ENCODE data around the gene ADAM12.

Gene ADAM12

DNA sequence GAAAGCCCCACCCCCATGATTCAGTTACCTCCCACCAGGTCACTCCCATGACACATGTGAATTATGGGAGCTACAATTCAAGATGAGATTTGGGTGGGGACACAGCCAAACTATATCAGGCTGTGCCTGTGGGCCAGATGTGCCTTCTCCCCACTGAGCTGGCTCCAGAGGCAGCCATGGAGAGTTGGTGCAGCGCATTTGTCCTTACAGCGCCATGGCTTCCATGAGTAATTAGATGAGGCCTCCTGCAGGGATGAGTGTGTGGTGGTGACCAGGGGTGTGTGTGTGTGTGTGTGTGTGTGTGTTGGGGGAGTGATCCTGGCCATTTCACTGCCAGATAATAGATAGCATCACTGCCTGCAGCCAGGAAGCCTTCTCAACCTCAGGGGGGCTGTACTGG, 397.3 kb downstream of the ADAM12 start:
- DNase-seq (ENCODE audit: extremely low spot score): no peak
- ChIA-PET CTCF (no interaction called here), POLR2A (no interaction called here)
- TF ChIP-seq, protein P1, sequence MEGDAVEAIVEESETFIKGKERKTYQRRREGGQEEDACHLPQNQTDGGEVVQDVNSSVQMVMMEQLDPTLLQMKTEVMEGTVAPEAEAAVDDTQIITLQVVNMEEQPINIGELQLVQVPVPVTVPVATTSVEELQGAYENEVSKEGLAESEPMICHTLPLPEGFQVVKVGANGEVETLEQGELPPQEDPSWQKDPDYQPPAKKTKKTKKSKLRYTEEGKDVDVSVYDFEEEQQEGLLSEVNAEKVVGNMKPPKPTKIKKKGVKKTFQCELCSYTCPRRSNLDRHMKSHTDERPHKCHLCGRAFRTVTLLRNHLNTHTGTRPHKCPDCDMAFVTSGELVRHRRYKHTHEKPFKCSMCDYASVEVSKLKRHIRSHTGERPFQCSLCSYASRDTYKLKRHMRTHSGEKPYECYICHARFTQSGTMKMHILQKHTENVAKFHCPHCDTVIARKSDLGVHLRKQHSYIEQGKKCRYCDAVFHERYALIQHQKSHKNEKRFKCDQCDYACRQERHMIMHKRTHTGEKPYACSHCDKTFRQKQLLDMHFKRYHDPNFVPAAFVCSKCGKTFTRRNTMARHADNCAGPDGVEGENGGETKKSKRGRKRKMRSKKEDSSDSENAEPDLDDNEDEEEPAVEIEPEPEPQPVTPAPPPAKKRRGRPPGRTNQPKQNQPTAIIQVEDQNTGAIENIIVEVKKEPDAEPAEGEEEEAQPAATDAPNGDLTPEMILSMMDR (IDR thresholded peaks at IDR 0.05; ENCODE audit: control extremely low read depth, extremely low read depth, low read depth, missing control alignments): no peak

DNA sequence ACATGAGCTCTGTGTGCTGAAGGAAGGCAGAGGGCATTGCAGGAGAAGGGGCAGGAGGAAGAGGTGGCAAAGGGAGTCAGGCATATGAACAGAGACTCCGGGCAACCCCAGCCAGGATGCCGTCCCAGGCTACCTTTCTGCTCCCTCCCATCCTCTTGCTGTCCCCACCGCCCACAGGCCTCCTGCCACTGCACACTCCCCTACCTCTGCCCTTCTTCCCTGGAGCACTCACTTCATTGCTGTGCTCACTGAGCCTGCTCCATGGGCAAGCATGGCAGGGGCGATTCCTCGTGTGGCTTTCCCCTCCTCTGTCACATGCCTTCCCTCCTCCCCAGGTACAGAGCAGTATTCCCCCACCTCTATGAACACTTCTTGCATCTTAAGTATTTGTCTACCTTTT, 398.5 kb downstream of the ADAM12 start:
- CTCF ChIA-PET: interaction anchor here (1.3 kb wide), 1 partner anchor 9 kb away, joined by 4 read pairs; no protein-coding TSS in a partner anchor
- no peak for DNase-seq (ENCODE audit: extremely low spot score)
- TF ChIP-seq, protein P1 (IDR thresholded peaks at IDR 0.05; ENCODE audit: control extremely low read depth, extremely low read depth, low read depth, missing control alignments): no peak
- POLR2A ChIA-PET: no interaction called here

DNA sequence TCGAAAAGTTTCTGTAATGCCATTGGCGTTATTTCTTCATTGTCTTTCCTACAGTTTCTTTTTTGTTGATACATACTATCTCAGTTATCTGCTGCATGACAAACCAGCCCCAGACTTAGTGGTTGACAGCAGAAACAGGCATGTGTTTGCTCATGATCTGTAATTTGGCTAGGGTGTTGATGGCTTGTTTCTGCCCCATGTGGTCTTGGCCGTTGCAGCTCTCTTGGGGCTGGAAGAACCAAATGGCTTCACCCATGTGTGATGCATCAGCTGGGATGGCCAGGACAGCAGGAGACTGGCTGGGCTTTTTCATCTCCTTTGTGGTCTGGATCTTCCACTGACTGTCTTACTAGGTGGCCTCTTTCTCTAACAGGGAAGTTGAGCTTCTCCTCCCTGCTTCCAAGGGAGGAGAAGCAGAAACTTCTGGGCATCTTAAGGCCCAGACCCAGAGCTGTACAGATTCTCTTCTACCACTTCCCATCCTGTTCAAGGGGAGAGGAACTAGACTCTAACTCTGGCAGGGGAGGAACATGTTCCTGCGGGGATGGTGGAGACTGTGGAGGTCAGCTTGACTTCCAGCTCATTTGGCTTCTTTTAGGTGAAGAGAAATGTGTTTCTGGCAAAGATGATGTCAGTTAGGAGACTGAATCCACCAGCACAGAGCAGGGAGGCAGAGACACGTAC, 402.6 kb downstream of the ADAM12 start:
- TF ChIP-seq, protein P1 (IDR thresholded peaks at IDR 0.05; ENCODE audit: control extremely low read depth, extremely low read depth, low read depth, missing control alignments): no peak
- ChIA-PET CTCF (interaction anchor here (0.7 to 1.7 kb wide), 5 partner anchors 8 to 518 kb away, joined by 3 to 7 read pairs (median 3); no protein-coding TSS in a partner anchor), POLR2A (no interaction called here)

DNA sequence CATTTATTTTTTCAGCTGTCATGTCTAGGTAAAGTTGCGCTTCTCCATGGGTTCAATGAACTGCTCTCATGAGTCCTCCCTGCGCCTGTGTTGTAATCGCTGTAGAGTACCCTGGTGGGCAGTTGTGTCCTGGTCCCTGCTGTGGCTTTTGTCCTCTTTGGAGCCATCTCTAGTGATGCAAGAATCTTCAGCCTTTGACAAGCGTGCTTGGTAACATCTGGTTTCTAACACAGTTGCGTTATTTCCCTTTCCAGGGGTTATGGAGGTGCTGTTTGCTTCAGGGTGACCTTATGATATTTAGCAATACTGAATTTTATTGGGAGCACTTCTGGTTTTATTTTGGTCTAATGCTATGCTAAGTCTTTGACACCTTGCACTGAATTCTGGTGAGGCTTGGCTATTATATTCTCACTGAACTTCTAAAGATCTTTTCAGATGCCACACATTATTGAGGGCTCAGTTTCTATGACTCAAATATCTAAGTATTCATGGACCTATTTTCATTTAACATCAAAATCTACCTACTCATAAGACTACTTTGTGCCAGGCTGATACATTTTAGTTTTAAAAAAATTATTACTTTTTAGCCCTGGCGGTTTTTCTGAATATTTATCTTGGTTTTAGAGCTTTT, 403.3 kb downstream of the ADAM12 start:
- ChIA-PET CTCF (interaction anchor here (0.8 to 2.5 kb wide), 6 partner anchors 9 to 519 kb away, joined by 3 to 7 read pairs (median 4); no protein-coding TSS in a partner anchor), POLR2A (no interaction called here)
- DNase-seq (ENCODE audit: extremely low spot score): no peak
- TF ChIP-seq, protein P1 (IDR thresholded peaks at IDR 0.05; ENCODE audit: control extremely low read depth, extremely low read depth, low read depth, missing control alignments): no peak

More for the DNA sequence above, 402.6 kb downstream of the ADAM12 start:
- DNase-seq (ENCODE audit: extremely low spot score): no peak

DNA sequence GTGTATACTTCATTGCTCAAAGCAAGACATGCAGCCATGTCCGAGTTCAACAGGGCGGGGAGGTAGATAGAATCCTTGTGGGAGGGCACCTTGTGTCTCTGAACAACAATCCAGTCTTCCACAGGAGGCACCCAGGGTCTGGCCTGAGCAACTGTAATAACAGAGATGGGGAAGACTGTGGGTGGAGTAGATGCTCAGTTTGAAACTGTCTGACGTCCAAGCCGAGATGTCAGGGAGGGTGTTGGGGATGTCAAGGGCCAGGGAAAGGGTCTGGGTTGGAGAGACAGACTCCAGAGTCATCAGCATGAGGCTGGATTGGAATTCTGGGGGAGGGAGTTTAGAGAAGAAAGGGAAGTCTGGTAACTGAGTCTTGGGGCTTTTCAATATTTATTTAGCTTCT, 403.9 kb downstream of the ADAM12 start:
- TF ChIP-seq, protein P1 (IDR thresholded peaks at IDR 0.05; ENCODE audit: control extremely low read depth, extremely low read depth, low read depth, missing control alignments): no peak
- ChIA-PET CTCF (interaction anchor here (1.6 to 3.0 kb wide), 4 partner anchors 10 to 116 kb away, joined by 3 to 11 read pairs (median 7); no protein-coding TSS in a partner anchor), POLR2A (no interaction called here)
- DNase-seq (ENCODE audit: extremely low spot score): no peak

DNA sequence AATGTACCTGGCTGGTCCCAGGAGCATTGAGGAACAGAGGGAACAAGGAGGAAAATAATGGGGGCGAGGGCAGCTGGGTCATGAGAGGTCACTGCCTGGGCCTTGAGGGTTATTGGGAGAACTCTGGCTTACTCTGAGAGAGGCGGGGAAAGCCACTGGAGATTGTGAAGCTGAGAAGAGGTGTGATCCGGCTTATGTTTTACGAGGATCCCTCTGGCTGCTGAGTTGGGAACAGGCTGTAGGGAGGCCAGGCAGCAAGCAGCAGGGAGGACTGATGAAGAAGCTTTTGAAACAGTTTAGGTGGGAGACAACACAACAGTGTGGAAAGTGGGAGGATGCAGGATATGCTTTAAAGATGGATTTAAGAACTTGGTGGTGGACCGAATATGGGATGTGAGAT, 404.6 kb downstream of the ADAM12 start:
- TF ChIP-seq, protein P1 (IDR thresholded peaks at IDR 0.05; ENCODE audit: control extremely low read depth, extremely low read depth, low read depth, missing control alignments): no peak
- ChIA-PET CTCF (interaction anchor here (0.9 to 3.0 kb wide), 11 partner anchors 9 to 1871 kb away, joined by 3 to 13 read pairs (median 4); no protein-coding TSS in a partner anchor), POLR2A (no interaction called here)
- DNase-seq (ENCODE audit: extremely low spot score): no peak
